Caco-2 (cell line): ENCODE results near the gene KNL1. TPM values are rescaled to one million over a fixed set of nuclear protein-coding genes. Genes with fewer than 3 reads are reported as not detected.

ENCODE experiments used
- BruUV-seq: library from RNA; stranded (reverse); fragments of 400-500 nt; replicated peaks from 2 replicates; lab custom pipeline; 2021; lab: Mats Ljungman, UMichigan
- CTCF ChIA-PET: fragments of 300-600 bp; sonication (Branson Sonifier 250); formaldehyde crosslinking; loops from one replicate; lab custom pipeline; 2022; ENCODE audit warnings: antibody characterized with exemption; lab: Charles Lee
- POLR2A ChIA-PET: fragments of 300-600 bp; sonication (Branson Sonifier 250); formaldehyde crosslinking; loops from one replicate; lab custom pipeline; 2022; ENCODE audit warnings: antibody characterized with exemption; lab: Charles Lee
- DNase-seq, 2 experiments: peaks; one replicate each; pipeline versions ENCODE4 v3.0.0 to v3.0.0-alpha.2; 2020 to 2022
- H3K27me3 ChIP-seq: replicated peaks from 2 replicates; pipeline ENCODE4 v1.6.0; 2011; ENCODE audit warnings: low read length; ENCODE audit not compliant: control insufficient read depth, insufficient read depth
- H3K36me3 ChIP-seq: 2 replicates; pipeline ENCODE4 v1.5.1; 2011; ENCODE audit warnings: low read length; ENCODE audit not compliant: control insufficient read depth, insufficient read depth
- H3K4me1 ChIP-seq: fragments of 250-450 bp; sonication (Bioruptor Pico); 2 replicates; pipeline ENCODE4 v1.5.1; 2020; ENCODE audit warnings: mild to moderate bottlenecking
- H3K4me3 ChIP-seq: 2 replicates; pipeline ENCODE4 v1.5.1; 2011; ENCODE audit warnings: low read depth, mild to moderate bottlenecking, control low read depth, low read length
- H3K9me3 ChIP-seq: fragments of 250-450 bp; sonication (Bioruptor Pico); 2 replicates; pipeline ENCODE4 v1.5.1; 2020; ENCODE audit warnings: mild to moderate bottlenecking, moderate library complexity
- H3K27ac Mint-ChIP-seq: one replicate; pipeline ENCODE4 v1.8.0; 2022; ENCODE audit warnings: mixed read lengths; ENCODE audit not compliant: unreplicated experiment
- H3K27me3 Mint-ChIP-seq: one replicate; pipeline ENCODE4 v1.8.0; 2022; ENCODE audit warnings: mixed read lengths; ENCODE audit not compliant: insufficient read depth, unreplicated experiment
- H3K36me3 Mint-ChIP-seq: one replicate; pipeline ENCODE4 v1.8.0; 2022; ENCODE audit warnings: mild to moderate bottlenecking, mixed read lengths; ENCODE audit not compliant: insufficient read depth, unreplicated experiment
- H3K4me1 Mint-ChIP-seq: one replicate; pipeline ENCODE4 v1.8.0; 2022; ENCODE audit warnings: low read depth, mixed read lengths; ENCODE audit not compliant: unreplicated experiment
- H3K4me3 Mint-ChIP-seq: one replicate; pipeline ENCODE4 v1.8.0; 2022; ENCODE audit warnings: mild to moderate bottlenecking, moderate library complexity, mixed read lengths; ENCODE audit not compliant: unreplicated experiment
- H3K9me3 Mint-ChIP-seq: one replicate; pipeline ENCODE4 v1.8.0; 2022; ENCODE audit warnings: mixed read lengths; ENCODE audit not compliant: unreplicated experiment
- intact Hi-C: fragments of 100-400 bp; cut with micrococcal nuclease; formaldehyde crosslinking; loops from one replicate; pipeline ENCODE4 v1.10.0; 2022; ENCODE audit not compliant: unreplicated experiment
- total RNA-seq: library from RNA; stranded (reverse); gene quantifications from 2 replicates; pipeline ENCODE4 v1.2.3, GENCODE V29; 2022
- TF ChIP-seq, protein P1 (sequence below), 2 experiments: fragments of 200-600 bp in 1 of 2; IDR thresholded peaks; 1 replicate in 1 of 2; 2 replicates in 1 of 2; pipeline versions ENCODE4 v1.5.1 to v1.8.0; 2011 to 2022; ENCODE audit warnings: antibody characterized with exemption in 1 of 2, control low read depth in 1 of 2, inconsistent platforms in 1 of 2, low read depth in 1 of 2, low read length in 1 of 2, mild to moderate bottlenecking in 1 of 2, moderate library complexity in 1 of 2; ENCODE audit not compliant: insufficient read depth in 1 of 2, severe bottlenecking in 1 of 2, unreplicated experiment in 1 of 2

The KNL1 gene
- total RNA-seq, 1 experiment from 2014 or later = 29.5 TPM

DNA sequence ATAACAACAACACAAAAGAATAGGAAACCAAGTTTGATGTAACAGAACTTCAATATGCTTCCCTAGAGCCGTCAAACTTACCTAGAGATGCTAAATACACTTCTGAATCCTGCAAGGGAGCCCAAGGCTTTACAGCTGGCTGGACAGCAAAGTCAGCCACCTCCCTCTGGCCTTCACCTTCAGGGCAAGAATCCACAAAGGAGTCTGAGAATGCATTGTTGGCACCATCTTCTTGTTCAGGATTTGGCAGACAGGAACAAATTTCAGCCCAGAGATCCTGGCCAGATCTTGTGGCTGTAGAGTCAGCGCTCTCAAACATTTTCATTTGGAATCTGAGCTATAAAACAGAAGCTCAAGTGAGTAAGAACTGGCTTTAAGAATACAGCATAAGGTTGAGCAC is 31.4 kb upstream of the KNL1 start:
- Mint-ChIP-seq H3K36me3 (peaks cover 16% of the 10 kb centered on the region), H3K27ac (no peak overlapping the region), H3K27me3 (no peaks in the 10 kb centered on the region), H3K4me1 (peaks cover 16% of the 10 kb centered on the region), H3K9me3 (no peaks in the 10 kb centered on the region), H3K4me3 (no peak overlapping the region)
- no peaks in the 10 kb centered on the region; the same call in 1 of the 2 replicates for H3K36me3 ChIP-seq
- BruUV-seq = no TSS peak
- H3K4me3 ChIP-seq = no peak overlapping the region
- intact Hi-C loops = loop anchor here (10.0 kb wide), 1 partner anchor 202 kb away; the partner anchor contains the start of genes C15orf62 and GCHFR
- H3K9me3 ChIP-seq = no peaks in the 10 kb centered on the region
- POLR2A ChIA-PET = no interaction called here
- CTCF ChIA-PET = no interaction called here
- no peak for DNase-seq
- no peaks in the 10 kb centered on the region for H3K27me3 ChIP-seq
- H3K4me1 ChIP-seq = no peaks in the 10 kb centered on the region
- TF ChIP-seq, protein P1, sequence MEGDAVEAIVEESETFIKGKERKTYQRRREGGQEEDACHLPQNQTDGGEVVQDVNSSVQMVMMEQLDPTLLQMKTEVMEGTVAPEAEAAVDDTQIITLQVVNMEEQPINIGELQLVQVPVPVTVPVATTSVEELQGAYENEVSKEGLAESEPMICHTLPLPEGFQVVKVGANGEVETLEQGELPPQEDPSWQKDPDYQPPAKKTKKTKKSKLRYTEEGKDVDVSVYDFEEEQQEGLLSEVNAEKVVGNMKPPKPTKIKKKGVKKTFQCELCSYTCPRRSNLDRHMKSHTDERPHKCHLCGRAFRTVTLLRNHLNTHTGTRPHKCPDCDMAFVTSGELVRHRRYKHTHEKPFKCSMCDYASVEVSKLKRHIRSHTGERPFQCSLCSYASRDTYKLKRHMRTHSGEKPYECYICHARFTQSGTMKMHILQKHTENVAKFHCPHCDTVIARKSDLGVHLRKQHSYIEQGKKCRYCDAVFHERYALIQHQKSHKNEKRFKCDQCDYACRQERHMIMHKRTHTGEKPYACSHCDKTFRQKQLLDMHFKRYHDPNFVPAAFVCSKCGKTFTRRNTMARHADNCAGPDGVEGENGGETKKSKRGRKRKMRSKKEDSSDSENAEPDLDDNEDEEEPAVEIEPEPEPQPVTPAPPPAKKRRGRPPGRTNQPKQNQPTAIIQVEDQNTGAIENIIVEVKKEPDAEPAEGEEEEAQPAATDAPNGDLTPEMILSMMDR (IDR thresholded peaks at IDR 0.05; ENCODE audit: insufficient read depth in 1 of 2, low read depth in 1 of 2, low read length in 1 of 2, severe bottlenecking in 1 of 2, unreplicated experiment in 1 of 2) = no peak

DNA sequence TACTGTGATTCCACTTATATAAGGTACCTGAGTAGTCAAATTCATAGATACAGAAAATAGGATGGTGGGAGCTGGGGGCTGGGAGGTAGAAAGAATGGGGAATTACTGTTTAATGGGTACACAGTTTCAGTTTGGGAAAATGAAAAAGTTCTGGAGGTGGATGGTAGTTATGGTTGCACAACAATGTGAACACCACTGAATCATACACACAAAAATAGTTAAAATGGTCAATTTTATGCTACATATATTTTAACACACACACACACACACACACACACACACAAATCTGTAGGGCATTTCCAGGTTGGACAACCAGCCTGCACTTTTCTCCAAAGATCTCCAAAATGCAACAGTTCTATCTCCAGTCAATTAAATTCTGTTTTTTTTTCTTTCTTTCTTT is 30.6 kb upstream of the KNL1 start:
- Histone ChIP-seq H3K9me3 (no peaks in the 10 kb centered on the region), H3K27me3 (no peaks in the 10 kb centered on the region), H3K36me3 (no peaks in the 10 kb centered on the region; the same call in 1 of the 2 replicates), H3K4me1 (no peaks in the 10 kb centered on the region), H3K4me3 (no peak overlapping the region)
- H3K4me1 Mint-ChIP-seq = peaks cover 16% of the 10 kb centered on the region
- no peak for DNase-seq
- CTCF ChIA-PET = no interaction called here
- no TSS peak for BruUV-seq
- H3K9me3 Mint-ChIP-seq = no peaks in the 10 kb centered on the region
- H3K4me3 Mint-ChIP-seq = no peak overlapping the region
- POLR2A ChIA-PET = no interaction called here
- H3K36me3 Mint-ChIP-seq = peaks cover 16% of the 10 kb centered on the region
- H3K27me3 Mint-ChIP-seq = no peaks in the 10 kb centered on the region
- no peak overlapping the region for H3K27ac Mint-ChIP-seq
- TF ChIP-seq, protein P1 (IDR thresholded peaks at IDR 0.05; ENCODE audit: insufficient read depth in 1 of 2, low read depth in 1 of 2, low read length in 1 of 2, severe bottlenecking in 1 of 2, unreplicated experiment in 1 of 2) = no peak
- intact Hi-C loops = loop anchor here (10.0 kb wide), 1 partner anchor 201 kb away; the partner anchor contains the start of genes C15orf62 and GCHFR

DNA sequence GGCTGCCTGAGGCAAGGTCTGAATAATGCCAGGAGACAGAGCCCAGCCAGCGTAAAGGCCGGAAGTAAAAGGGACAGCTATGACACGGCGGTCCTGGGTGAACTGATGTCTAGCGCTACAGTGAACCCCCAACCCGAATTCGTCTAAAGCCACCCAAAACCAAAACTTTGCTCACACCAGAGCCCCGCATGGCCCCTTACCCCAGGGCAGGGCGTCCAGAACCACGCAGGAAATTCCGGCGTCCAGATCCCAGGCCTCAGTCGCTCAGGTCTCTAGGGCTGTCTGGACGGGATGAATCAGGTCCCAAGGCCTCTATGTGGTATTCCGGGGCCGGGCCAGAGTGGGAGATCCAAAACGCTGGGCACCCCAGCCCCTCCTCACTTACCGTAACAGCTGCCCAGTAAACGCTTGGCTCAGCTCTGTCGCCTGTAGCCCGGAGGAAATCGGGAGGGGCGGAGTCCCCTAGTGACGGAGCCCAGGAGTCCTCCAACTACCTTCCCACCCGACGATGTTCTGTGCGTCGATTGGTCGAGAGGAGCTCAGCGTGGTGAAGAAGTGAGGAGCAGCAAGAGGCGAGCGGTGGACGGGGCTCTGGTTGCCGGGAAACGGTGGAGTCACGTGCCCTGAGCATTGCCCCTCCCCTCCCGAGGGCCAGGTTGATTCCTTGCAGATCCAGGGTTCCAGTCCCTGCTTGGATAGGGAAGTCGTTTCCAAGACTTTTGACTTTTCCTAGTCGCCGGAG is 29.3 kb upstream of the KNL1 start, which contains the start of gene CCDC32:
TSS of gene CCDC32 (minus strand) at position 452 of the 742 bp plus-strand sequence. CDS start 2,027 bp downstream, outside the sequence.
- Histone ChIP-seq H3K27me3 (no peaks in the 10 kb centered on the region), H3K4me3 (peak within 1 kb of the TSS; percentile 69), H3K36me3 (no peaks in the 10 kb centered on the region; the same call in 1 of the 2 replicates), H3K9me3 (no peaks in the 10 kb centered on the region), H3K4me1 (no peaks in the 10 kb centered on the region)
- intact Hi-C loops = loop anchor here (10.0 kb wide), 1 partner anchor 200 kb away; the partner anchor contains the start of genes C15orf62 and GCHFR
- H3K9me3 Mint-ChIP-seq = no peaks in the 10 kb centered on the region
- peak; percentile 97 to 99 for DNase-seq
- BruUV-seq = TSS peak; percentile 82
- H3K27ac Mint-ChIP-seq = peak within 1 kb of the TSS; percentile 94
- peak within 1 kb of the TSS; percentile 87 for H3K4me3 Mint-ChIP-seq
- TF ChIP-seq, protein P1 (IDR thresholded peaks at IDR 0.05; ENCODE audit: insufficient read depth in 1 of 2, low read depth in 1 of 2, low read length in 1 of 2, severe bottlenecking in 1 of 2, unreplicated experiment in 1 of 2) = no peak
- H3K4me1 Mint-ChIP-seq = peaks cover 16% of the 10 kb centered on the region
- peaks cover 16% of the 10 kb centered on the region for H3K36me3 Mint-ChIP-seq
- no peaks in the 10 kb centered on the region for H3K27me3 Mint-ChIP-seq
- ChIA-PET POLR2A (interaction anchor here (0.6 to 1.5 kb wide), 12 partner anchors 12 to 309 kb away, joined by 3 to 12 read pairs (median 4); partner anchors contain the start of genes BAHD1, GCHFR, RAD51 and SPINT1), CTCF (interaction anchor here (0.6 to 1.6 kb wide), 10 partner anchors 12 to 290 kb away, joined by 3 to 14 read pairs (median 4); no protein-coding TSS in a partner anchor)
